Activated naive CD4-positive, alpha-beta T cell treated with anti-CD3 and anti-CD28 coated beads, Interleukin-2, amount 10 ng/mL, durations not matched to agents 7 days and 5 days (primary cell): ENCODE data around the gene ARL15.

ENCODE experiments used
- CTCF ChIA-PET: fragments of 350-600 bp; sonication (Branson Sonifier 250); formaldehyde crosslinking; loops from one replicate; lab custom pipeline; 2021; ENCODE audit warnings: antibody characterized with exemption; lab: Charles Lee
- DNase-seq: peaks from one replicate; pipeline ENCODE4 v3.0.0-alpha.2; 2020
- H3K27ac Mint-ChIP-seq: one replicate; pipeline ENCODE4 v1.8.0; 2021; ENCODE audit warnings: mild to moderate bottlenecking, moderate library complexity, mixed read lengths
- H3K27me3 Mint-ChIP-seq: one replicate; pipeline ENCODE4 v1.8.0; 2021; ENCODE audit warnings: mild to moderate bottlenecking, mixed read lengths
- H3K36me3 Mint-ChIP-seq: one replicate; pipeline ENCODE4 v1.8.0; 2021; ENCODE audit warnings: mixed read lengths
- H3K4me1 Mint-ChIP-seq: one replicate; pipeline ENCODE4 v1.8.0; 2021; ENCODE audit warnings: mixed read lengths
- H3K4me3 Mint-ChIP-seq: one replicate; pipeline ENCODE4 v1.8.0; 2021; ENCODE audit warnings: mild to moderate bottlenecking, moderate library complexity, mixed read lengths
- H3K9me3 Mint-ChIP-seq: one replicate; pipeline ENCODE4 v1.8.0; 2021; ENCODE audit warnings: mixed read lengths

The ARL15 gene

DNA sequence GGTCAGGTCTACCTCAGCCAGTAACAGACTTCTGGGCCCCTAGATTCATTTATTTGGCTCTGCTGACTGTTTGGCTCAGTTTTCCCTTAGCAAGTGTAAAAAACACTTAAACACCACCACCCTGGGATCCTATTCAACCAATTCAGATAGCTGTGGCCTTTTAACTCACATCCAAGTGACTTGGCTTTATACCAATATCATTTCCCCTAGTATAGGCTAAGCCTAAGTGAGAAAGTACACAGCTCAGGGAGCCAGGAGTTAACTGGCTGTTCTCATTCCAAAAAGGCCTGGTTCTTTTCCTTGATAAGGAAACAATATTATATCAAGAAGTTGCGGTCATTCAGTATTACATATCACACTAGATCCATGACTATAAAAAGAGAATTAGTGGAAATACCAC, 163.5 kb downstream of the ARL15 start:
- no peaks in the 10 kb centered on the region for H3K4me1 Mint-ChIP-seq
- H3K36me3 Mint-ChIP-seq, result no peaks in the 10 kb centered on the region
- H3K27ac Mint-ChIP-seq, result no peak overlapping the region
- no peaks in the 10 kb centered on the region for H3K9me3 Mint-ChIP-seq
- DNase-seq, result no peak
- no peak overlapping the region for H3K4me3 Mint-ChIP-seq
- CTCF ChIA-PET, result no interaction called here
- H3K27me3 Mint-ChIP-seq, result no peaks in the 10 kb centered on the region

- no peak for DNase-seq
- Mint-ChIP-seq H3K27me3 (no peaks in the 10 kb centered on the region), H3K9me3 (no peaks in the 10 kb centered on the region), H3K36me3 (no peaks in the 10 kb centered on the region), H3K4me3 (no peak overlapping the region), H3K4me1 (no peaks in the 10 kb centered on the region), H3K27ac (no peak overlapping the region)
- CTCF ChIA-PET, result no interaction called here
Measured at GRCh38 chr5:54146390-54146789, 164.0 kb downstream of the ARL15 start.

GRCh38 chr5:54140247-54140840, 170.0 kb downstream of the ARL15 start:
- H3K27me3 Mint-ChIP-seq, result no peaks in the 10 kb centered on the region
- no peak for DNase-seq
- H3K36me3 Mint-ChIP-seq, result no peaks in the 10 kb centered on the region
- no peak overlapping the region for H3K27ac Mint-ChIP-seq
- H3K4me3 Mint-ChIP-seq, result no peak overlapping the region
- CTCF ChIA-PET, result no interaction called here
- no peaks in the 10 kb centered on the region for H3K4me1 Mint-ChIP-seq
- H3K9me3 Mint-ChIP-seq, result no peaks in the 10 kb centered on the region

- Mint-ChIP-seq H3K27ac (no peak overlapping the region), H3K4me3 (no peak overlapping the region), H3K36me3 (no peaks in the 10 kb centered on the region), H3K27me3 (no peaks in the 10 kb centered on the region), H3K9me3 (no peaks in the 10 kb centered on the region), H3K4me1 (no peaks in the 10 kb centered on the region)
- DNase-seq, result no peak
- CTCF ChIA-PET, result interaction anchor here (0.7 kb wide), 1 partner anchor 1900 kb away, joined by 4 read pairs; no protein-coding TSS in a partner anchor
Measured at GRCh38 chr5:54136516-54137440, 173.6 kb downstream of the ARL15 start.

GRCh38 chr5:54135042-54135441, 175.3 kb downstream of the ARL15 start:
- no peak for DNase-seq
- CTCF ChIA-PET, result no interaction called here
- Mint-ChIP-seq H3K27ac (no peak overlapping the region), H3K4me3 (no peak overlapping the region), H3K36me3 (no peaks in the 10 kb centered on the region), H3K4me1 (no peaks in the 10 kb centered on the region), H3K9me3 (no peaks in the 10 kb centered on the region), H3K27me3 (no peaks in the 10 kb centered on the region)

GRCh38 chr5:54133917-54134316, 176.5 kb downstream of the ARL15 start:
- H3K9me3 Mint-ChIP-seq, result no peaks in the 10 kb centered on the region
- DNase-seq, result no peak
- H3K4me3 Mint-ChIP-seq, result no peak overlapping the region
- H3K36me3 Mint-ChIP-seq, result no peaks in the 10 kb centered on the region
- no peaks in the 10 kb centered on the region for H3K4me1 Mint-ChIP-seq
- no peak overlapping the region for H3K27ac Mint-ChIP-seq
- CTCF ChIA-PET, result interaction anchor here (0.6 kb wide), 1 partner anchor 1353 kb away, joined by 3 read pairs; no protein-coding TSS in a partner anchor
- H3K27me3 Mint-ChIP-seq, result no peaks in the 10 kb centered on the region

GRCh38 chr5:54120473-54120872, 189.9 kb downstream of the ARL15 start:
- CTCF ChIA-PET, result no interaction called here
- no peaks in the 10 kb centered on the region for H3K36me3 Mint-ChIP-seq
- H3K4me3 Mint-ChIP-seq, result no peak overlapping the region
- H3K9me3 Mint-ChIP-seq, result no peaks in the 10 kb centered on the region
- no peak for DNase-seq
- H3K27me3 Mint-ChIP-seq, result no peaks in the 10 kb centered on the region
- no peak overlapping the region for H3K27ac Mint-ChIP-seq
- no peaks in the 10 kb centered on the region for H3K4me1 Mint-ChIP-seq

- CTCF ChIA-PET, result no interaction called here
Measured at GRCh38 chr5:54117957-54118356, 192.4 kb downstream of the ARL15 start.

GRCh38 chr5:54115735-54116403, 194.5 kb downstream of the ARL15 start:
- no peak overlapping the region for H3K4me3 Mint-ChIP-seq
- no peaks in the 10 kb centered on the region for H3K9me3 Mint-ChIP-seq
- no peaks in the 10 kb centered on the region for H3K27me3 Mint-ChIP-seq
- H3K4me1 Mint-ChIP-seq, result no peaks in the 10 kb centered on the region
- no peak for DNase-seq
- H3K27ac Mint-ChIP-seq, result no peak overlapping the region
- no peaks in the 10 kb centered on the region for H3K36me3 Mint-ChIP-seq
- CTCF ChIA-PET, result no interaction called here

More at GRCh38 chr5:54117957-54118356, 192.4 kb downstream of the ARL15 start:
- no peak for DNase-seq
- Mint-ChIP-seq H3K9me3 (no peaks in the 10 kb centered on the region), H3K36me3 (no peaks in the 10 kb centered on the region), H3K4me1 (no peaks in the 10 kb centered on the region), H3K27me3 (no peaks in the 10 kb centered on the region), H3K4me3 (no peak overlapping the region), H3K27ac (no peak overlapping the region)

- H3K4me3 Mint-ChIP-seq, result no peak overlapping the region
- no peaks in the 10 kb centered on the region for H3K9me3 Mint-ChIP-seq
- H3K4me1 Mint-ChIP-seq, result no peaks in the 10 kb centered on the region
- no peaks in the 10 kb centered on the region for H3K27me3 Mint-ChIP-seq
- H3K27ac Mint-ChIP-seq, result no peak overlapping the region
- DNase-seq, result no peak
- CTCF ChIA-PET, result no interaction called here
- no peaks in the 10 kb centered on the region for H3K36me3 Mint-ChIP-seq
Measured at GRCh38 chr5:54113060-54113459, 197.3 kb downstream of the ARL15 start.

- H3K4me1 Mint-ChIP-seq, result no peaks in the 10 kb centered on the region
- no peak for DNase-seq
- no peaks in the 10 kb centered on the region for H3K27me3 Mint-ChIP-seq
- no peak overlapping the region for H3K4me3 Mint-ChIP-seq
- CTCF ChIA-PET, result no interaction called here
- H3K36me3 Mint-ChIP-seq, result no peaks in the 10 kb centered on the region
- no peaks in the 10 kb centered on the region for H3K9me3 Mint-ChIP-seq
- H3K27ac Mint-ChIP-seq, result no peak overlapping the region
Measured at GRCh38 chr5:54109626-54110330, 200.6 kb downstream of the ARL15 start.

DNA sequence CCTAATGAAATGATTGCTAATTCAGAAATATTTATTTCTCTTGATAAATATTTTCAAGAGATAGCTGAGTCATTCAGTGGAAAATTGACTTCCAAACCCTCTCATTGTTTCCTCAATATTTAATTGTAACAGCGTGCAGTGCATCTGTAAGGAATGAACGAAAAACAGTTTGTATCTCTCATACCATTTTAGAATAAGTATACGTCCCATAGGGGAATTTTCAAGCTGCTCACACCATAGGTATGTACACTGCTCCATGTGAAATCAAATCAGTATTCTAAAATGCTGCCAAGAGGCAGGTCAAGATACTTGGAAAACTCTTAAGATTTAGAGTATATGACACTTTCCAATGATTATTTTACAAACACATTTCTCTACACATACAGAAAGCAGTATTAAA, 202.2 kb downstream of the ARL15 start:
- no peaks in the 10 kb centered on the region for H3K27me3 Mint-ChIP-seq
- no peaks in the 10 kb centered on the region for H3K4me1 Mint-ChIP-seq
- no peak overlapping the region for H3K27ac Mint-ChIP-seq
- H3K9me3 Mint-ChIP-seq, result no peaks in the 10 kb centered on the region
- CTCF ChIA-PET, result no interaction called here
- no peaks in the 10 kb centered on the region for H3K36me3 Mint-ChIP-seq
- no peak overlapping the region for H3K4me3 Mint-ChIP-seq
- no peak for DNase-seq

DNA sequence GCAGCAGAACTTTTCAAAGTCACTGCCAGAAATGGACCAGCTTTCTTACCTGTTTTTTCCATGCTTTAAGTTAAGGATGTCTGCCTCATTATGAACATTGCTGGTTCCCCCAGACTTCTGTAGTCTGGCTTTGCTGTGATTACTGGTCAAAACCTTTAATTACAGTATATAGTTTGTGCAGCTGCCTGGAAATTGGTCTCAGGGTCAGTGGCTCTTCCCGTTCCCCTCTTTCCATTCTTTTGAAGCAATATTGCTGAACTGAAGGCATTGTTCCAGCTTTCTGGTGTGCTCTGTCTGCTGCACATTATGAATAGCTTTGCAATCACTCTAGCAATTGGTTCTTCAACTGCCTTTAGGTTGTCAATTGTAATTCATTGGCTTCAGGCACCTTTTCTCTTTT, 206.5 kb downstream of the ARL15 start:
- H3K4me1 Mint-ChIP-seq, result no peaks in the 10 kb centered on the region
- H3K27me3 Mint-ChIP-seq, result no peaks in the 10 kb centered on the region
- no peak overlapping the region for H3K4me3 Mint-ChIP-seq
- H3K9me3 Mint-ChIP-seq, result no peaks in the 10 kb centered on the region
- no peak overlapping the region for H3K27ac Mint-ChIP-seq
- no peaks in the 10 kb centered on the region for H3K36me3 Mint-ChIP-seq
- DNase-seq, result no peak
- CTCF ChIA-PET, result no interaction called here

DNA sequence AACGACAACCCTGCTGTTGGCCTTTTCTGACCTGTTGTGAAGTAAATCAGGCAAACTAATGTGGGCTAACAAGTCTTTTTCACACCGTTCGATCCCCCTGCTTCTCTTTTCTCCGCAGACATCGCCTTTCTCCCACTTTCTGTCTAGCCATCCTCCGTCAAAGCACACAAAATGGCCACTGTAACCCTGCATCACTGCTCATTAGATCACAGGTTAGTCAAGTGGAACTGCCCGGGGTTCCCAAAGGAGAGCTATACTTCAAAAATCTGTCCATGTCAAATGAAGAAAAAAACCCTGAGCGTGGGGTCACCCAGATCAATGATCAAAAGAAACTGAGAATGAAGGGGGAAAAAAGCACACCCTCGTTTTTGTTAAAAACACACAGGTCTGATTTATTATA, 212.1 kb downstream of the ARL15 start:
- no peak for DNase-seq
- no peaks in the 10 kb centered on the region for H3K4me1 Mint-ChIP-seq
- H3K9me3 Mint-ChIP-seq, result no peaks in the 10 kb centered on the region
- no peak overlapping the region for H3K27ac Mint-ChIP-seq
- CTCF ChIA-PET, result no interaction called here
- H3K27me3 Mint-ChIP-seq, result no peaks in the 10 kb centered on the region
- H3K36me3 Mint-ChIP-seq, result no peaks in the 10 kb centered on the region
- no peak overlapping the region for H3K4me3 Mint-ChIP-seq
